ENCODE results near the gene WT1. TPM values are rescaled to one million over a fixed set of nuclear protein-coding genes. Genes with fewer than 3 reads are reported as not detected.

The WT1 gene
- total and polyA plus RNA-seq, 2 of the 13 experiments (the other 11 are each of a cell fraction or from before 2014, with no cell fraction given): 0.15 to 0.31 TPM

DNA sequence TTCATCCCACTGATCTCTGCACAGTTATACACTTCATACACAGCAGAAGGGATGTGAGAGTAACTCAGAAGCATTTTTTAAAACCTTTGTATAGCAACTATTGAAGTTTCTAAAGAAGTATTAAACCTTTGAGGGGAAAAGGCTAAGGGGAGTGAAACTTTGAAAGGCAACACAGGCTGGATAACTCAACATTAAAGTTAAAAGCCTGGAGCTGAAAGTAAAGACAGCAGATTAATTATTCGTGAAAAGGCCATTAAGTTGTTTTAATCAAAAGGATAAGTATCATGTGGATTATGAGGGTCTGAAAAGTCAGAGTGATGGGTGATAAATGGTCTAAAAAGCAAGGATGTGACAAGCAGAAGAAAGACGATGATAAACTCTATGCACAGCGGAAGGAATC lies 17.5 kb downstream of the WT1 start (continued):
- TF ChIP-seq TAF15 (IDR thresholded peaks at IDR 0.05; ENCODE audit: low read depth, low read length, poor library complexity, severe bottlenecking) (no peak), JUN (CRISPR knock-in tag; IDR thresholded peaks at IDR 0.05) (no peak), NFATC3 (CRISPR knock-in tag; IDR thresholded peaks at IDR 0.05) (no peak), CSRNP2 (CRISPR knock-in tag; conservative IDR thresholded peaks at IDR 0.05; ENCODE audit: low read depth) (no peak)

- no peaks in the 10 kb centered on the region for H4K20me1 ChIP-seq (ENCODE audit: insufficient read depth, low read length)
- no TSS peak for BruUV-seq (replicated peaks)
- no peak overlapping the region for H3K27ac ChIP-seq (ENCODE audit: extremely low read length, insufficient read depth, low read length)
- DNase-seq (ENCODE audit: low spot score) (no peak), ATAC-seq (no peak), FAIRE-seq (no peak)
- TF ChIP-seq ZNF816 (CRISPR knock-in tag; IDR thresholded peaks at IDR 0.05; ENCODE audit: borderline replicate concordance) (no peak), PRDM10 (CRISPR knock-in tag; IDR thresholded peaks at IDR 0.05; ENCODE audit: low read depth) (no peak), KAT8 (CRISPR knock-in tag; IDR thresholded peaks at IDR 0.05) (no peak)
- no peak overlapping the region for H3K4me3 ChIP-seq (replicated peaks in 1 of 3; ENCODE audit: insufficient read depth in 1 of 3, low read depth in 2 of 3, low read length in 3 of 3)
- no peak overlapping the region for H3K9ac ChIP-seq (ENCODE audit: insufficient read depth, low read depth, low read length)
- no peak overlapping the region for H2AFZ ChIP-seq (ENCODE audit: low read length)
- in situ Hi-C loops (cut with HindIII; ENCODE audit: extremely low pct_ligation_motif_present, low pct_unique_long_range_greater_than_20kb): no loop called here
- intact Hi-C loops (cut with micrococcal nuclease; ENCODE audit: unreplicated experiment): no loop called here
- 20% methylated on average over 4 of the region's 4 CpGs for WGBS (ENCODE audit: low lambda C conversion rate)
- POLR2A ChIA-PET: no interaction called here
- H3K79me2 ChIP-seq (ENCODE audit: insufficient read depth, low read length): no peaks in the 10 kb centered on the region
- no peak overlapping the region for H3K4me2 ChIP-seq (ENCODE audit: low read depth, low read length)
- peaks cover 0 to 14% of the 10 kb centered on the region in 2 experiments; a peak in 3 of 5 replicates for H3K27me3 ChIP-seq (ENCODE audit: control insufficient read depth in 1 of 2, insufficient read depth in 2 of 2, low read length in 2 of 2)
- no peaks in the 10 kb centered on the region for H3K4me1 ChIP-seq (ENCODE audit: insufficient read depth, low read length)
- CTCF ChIA-PET (ENCODE audit: low intra/inter-chr PET ratio, low total read pairs): no interaction called here
- no peaks in the 10 kb centered on the region for H3K9me3 ChIP-seq (ENCODE audit: low read length)
- no peaks in the 10 kb centered on the region for H3K36me3 ChIP-seq (replicated peaks in 1 of 2; ENCODE audit: control insufficient read depth in 1 of 2, insufficient read depth in 2 of 2, low read length in 2 of 2)
Measured at GRCh38 chr11:32416301-32416700, 19.0 kb downstream of the WT1 start.

All from HepG2 (cell line).